22Rv1 (cell line): Measurements from ENCODE around the gene SHISA6.

Source experiments
- ZFX ChIP-seq: fragments of 450-650 bp; IDR thresholded peaks from 2 replicates; pipeline ENCODE4 v1.6.1; 2017; ENCODE audit warnings: antibody characterized with exemption, borderline replicate concordance
- TF ChIP-seq, protein P1 (sequence below): fragments of 450-650 bp; IDR thresholded peaks from 2 replicates; pipeline ENCODE4 v1.5.1; 2017; ENCODE audit warnings: mild to moderate bottlenecking

- TF ChIP-seq, protein P1, sequence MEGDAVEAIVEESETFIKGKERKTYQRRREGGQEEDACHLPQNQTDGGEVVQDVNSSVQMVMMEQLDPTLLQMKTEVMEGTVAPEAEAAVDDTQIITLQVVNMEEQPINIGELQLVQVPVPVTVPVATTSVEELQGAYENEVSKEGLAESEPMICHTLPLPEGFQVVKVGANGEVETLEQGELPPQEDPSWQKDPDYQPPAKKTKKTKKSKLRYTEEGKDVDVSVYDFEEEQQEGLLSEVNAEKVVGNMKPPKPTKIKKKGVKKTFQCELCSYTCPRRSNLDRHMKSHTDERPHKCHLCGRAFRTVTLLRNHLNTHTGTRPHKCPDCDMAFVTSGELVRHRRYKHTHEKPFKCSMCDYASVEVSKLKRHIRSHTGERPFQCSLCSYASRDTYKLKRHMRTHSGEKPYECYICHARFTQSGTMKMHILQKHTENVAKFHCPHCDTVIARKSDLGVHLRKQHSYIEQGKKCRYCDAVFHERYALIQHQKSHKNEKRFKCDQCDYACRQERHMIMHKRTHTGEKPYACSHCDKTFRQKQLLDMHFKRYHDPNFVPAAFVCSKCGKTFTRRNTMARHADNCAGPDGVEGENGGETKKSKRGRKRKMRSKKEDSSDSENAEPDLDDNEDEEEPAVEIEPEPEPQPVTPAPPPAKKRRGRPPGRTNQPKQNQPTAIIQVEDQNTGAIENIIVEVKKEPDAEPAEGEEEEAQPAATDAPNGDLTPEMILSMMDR = no peak
- no peak for TF ChIP-seq ZFX
Measured at GRCh38 chr17:11216976-11217375, 24.0 kb upstream of the SHISA6 start.
